Vagina (tissue), 2 donors: ENCODE data around the gene HNRNPAB. TPM values are rescaled to one million over a fixed set of nuclear protein-coding genes. Genes with fewer than 3 reads are reported as not detected.

Experiments
- DNase-seq, 2 donors: peaks; one replicate each; pipeline ENCODE4 v3.0.0-alpha.2; 2017; ENCODE audit errors: extremely low spot score in 2 of 2
- H3K27ac ChIP-seq: fragments of 200-600 bp; sonication (generic); one replicate; pipeline ENCODE4 v1.5.1; 2019
- H3K27me3 ChIP-seq: fragments of 200-600 bp; sonication (generic); one replicate; pipeline ENCODE4 v1.5.1; 2019
- H3K36me3 ChIP-seq, 2 donors: fragments of 200-600 bp; sonication (generic); one replicate each; pipeline ENCODE4 v1.5.1; 2017 to 2019
- H3K4me1 ChIP-seq: fragments of 200-600 bp; sonication (generic); one replicate; pipeline ENCODE4 v1.5.1; 2019
- H3K4me3 ChIP-seq, 2 donors: fragments of 200-600 bp; sonication (generic); 1 replicate in 1 of 2; 2 replicates in 1 of 2; pipeline ENCODE4 v1.5.1; 2016 to 2019
- H3K9me3 ChIP-seq: fragments of 200-600 bp; sonication (generic); one replicate; pipeline ENCODE4 v1.5.1; 2019
- POLR2A ChIP-seq, 2 donors: fragments of 450-650 bp; IDR thresholded peaks; one replicate each; pipeline ENCODE4 v1.6.1; 2017; ENCODE audit warnings: antibody characterized with exemption in 2 of 2, mild to moderate bottlenecking in 2 of 2, moderate library complexity in 2 of 2
- POLR2AphosphoS5 ChIP-seq, 2 donors: sonication (generic); formaldehyde crosslinking; IDR thresholded peaks; one replicate each; pipeline ENCODE4 v1.9.0; 2017; ENCODE audit warnings: antibody characterized with exemption in 2 of 2, mild to moderate bottlenecking in 2 of 2, low read depth in 1 of 2; ENCODE audit not compliant: insufficient read depth in 1 of 2
- intact Hi-C: fragments of 100-400 bp; cut with DNase I; formaldehyde crosslinking; loops from one replicate; pipeline ENCODE4 v1.15.1; 2023
- total RNA-seq: library from RNA; depleted of rRNA; stranded (reverse); fragments of >200 nt; gene quantifications from one replicate; pipeline ENCODE4 v1.2.3, GENCODE V29; 2016
- TF ChIP-seq, protein P1 (sequence below), 3 experiments: fragments of 450-650 bp in 2 of 3; fragments of 200-600 bp in 1 of 3; sonication (generic) in 1 of 3; IDR thresholded peaks; one replicate each; pipeline ENCODE4 v1.5.1; 2017 to 2019; ENCODE audit warnings: antibody characterized with exemption in 3 of 3, mild to moderate bottlenecking in 2 of 3, moderate library complexity in 2 of 3

Gene HNRNPAB
- total RNA-seq, 1 donor from 2014 or later, result 92.6 TPM

DNA sequence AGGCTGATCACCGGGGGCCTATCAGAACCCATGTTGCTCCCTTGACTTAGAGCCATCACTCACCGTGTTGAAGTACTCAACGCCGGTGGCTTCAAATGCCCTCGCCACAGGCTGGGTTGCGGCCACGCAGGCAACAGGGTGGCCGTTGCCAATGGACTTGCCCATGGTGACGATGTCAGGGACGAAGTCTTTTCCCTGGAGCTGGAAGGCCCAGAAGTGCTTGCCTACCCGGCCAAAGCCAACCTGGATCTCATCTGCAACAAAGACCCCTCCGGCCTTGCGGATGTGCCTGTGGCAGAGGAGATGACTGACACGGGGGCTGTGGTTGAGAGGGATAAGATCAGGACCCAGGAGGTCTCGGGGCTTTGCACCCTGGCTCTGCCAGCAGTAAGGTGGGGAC, 18.0 kb downstream of the HNRNPAB start:
- Histone ChIP-seq H3K4me1 (no peaks in the 10 kb centered on the region), H3K9me3 (no peaks in the 10 kb centered on the region), H3K27me3 (no peaks in the 10 kb centered on the region), H3K4me3 (no peak overlapping the region), H3K36me3 (peaks cover 0 to 32% of the 10 kb centered on the region in 2 donors), H3K27ac (no peak overlapping the region)
- intact Hi-C loops, result no loop called here
- TF ChIP-seq POLR2AphosphoS5 (IDR thresholded peaks at IDR 0.05; ENCODE audit: insufficient read depth in 1 of 2, low read depth in 1 of 2), result no peak
- TF ChIP-seq, protein P1, sequence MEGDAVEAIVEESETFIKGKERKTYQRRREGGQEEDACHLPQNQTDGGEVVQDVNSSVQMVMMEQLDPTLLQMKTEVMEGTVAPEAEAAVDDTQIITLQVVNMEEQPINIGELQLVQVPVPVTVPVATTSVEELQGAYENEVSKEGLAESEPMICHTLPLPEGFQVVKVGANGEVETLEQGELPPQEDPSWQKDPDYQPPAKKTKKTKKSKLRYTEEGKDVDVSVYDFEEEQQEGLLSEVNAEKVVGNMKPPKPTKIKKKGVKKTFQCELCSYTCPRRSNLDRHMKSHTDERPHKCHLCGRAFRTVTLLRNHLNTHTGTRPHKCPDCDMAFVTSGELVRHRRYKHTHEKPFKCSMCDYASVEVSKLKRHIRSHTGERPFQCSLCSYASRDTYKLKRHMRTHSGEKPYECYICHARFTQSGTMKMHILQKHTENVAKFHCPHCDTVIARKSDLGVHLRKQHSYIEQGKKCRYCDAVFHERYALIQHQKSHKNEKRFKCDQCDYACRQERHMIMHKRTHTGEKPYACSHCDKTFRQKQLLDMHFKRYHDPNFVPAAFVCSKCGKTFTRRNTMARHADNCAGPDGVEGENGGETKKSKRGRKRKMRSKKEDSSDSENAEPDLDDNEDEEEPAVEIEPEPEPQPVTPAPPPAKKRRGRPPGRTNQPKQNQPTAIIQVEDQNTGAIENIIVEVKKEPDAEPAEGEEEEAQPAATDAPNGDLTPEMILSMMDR (IDR thresholded peaks at IDR 0.05), result no peak
- TF ChIP-seq POLR2A (IDR thresholded peaks at IDR 0.05), result no peak
- DNase-seq, result no peak

DNA sequence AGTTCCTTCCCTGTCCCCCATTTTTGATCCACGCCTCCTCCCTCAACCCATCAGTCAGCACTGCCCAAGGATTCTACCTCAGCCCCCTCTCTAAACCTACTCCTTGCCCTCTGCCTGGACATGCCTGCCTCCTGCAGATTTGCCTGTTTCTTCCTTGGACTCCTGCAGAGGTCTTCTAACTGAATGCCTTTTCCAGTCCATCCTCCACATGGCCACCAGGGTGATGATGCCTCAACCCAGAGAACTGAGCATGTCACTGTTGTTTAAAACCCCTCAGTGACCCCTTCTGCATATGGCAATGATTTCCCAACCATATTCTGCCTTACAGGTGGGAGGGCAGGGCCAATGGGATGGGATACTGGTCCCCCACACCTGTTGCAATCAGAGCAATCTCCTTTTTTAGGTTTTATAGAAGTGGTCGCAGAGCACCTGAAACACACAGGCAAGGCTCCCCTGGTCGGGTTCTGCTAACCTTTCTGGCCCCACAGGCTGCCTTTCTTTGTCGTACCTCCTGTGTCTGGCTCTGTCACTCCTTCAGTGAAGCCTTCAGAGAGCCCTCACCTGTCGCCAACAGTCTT, 19.0 kb downstream of the HNRNPAB start:
- H3K4me1 ChIP-seq, result no peaks in the 10 kb centered on the region
- DNase-seq, result no peak
- H3K4me3 ChIP-seq, result no peak overlapping the region
- intact Hi-C loops, result no loop called here
- H3K27me3 ChIP-seq, result no peaks in the 10 kb centered on the region
- no peak for TF ChIP-seq POLR2AphosphoS5 (IDR thresholded peaks at IDR 0.05; ENCODE audit: insufficient read depth in 1 of 2, low read depth in 1 of 2)
- TF ChIP-seq, protein P1 (IDR thresholded peaks at IDR 0.05), result no peak
- no peak for TF ChIP-seq POLR2A (IDR thresholded peaks at IDR 0.05)
- no peak overlapping the region for H3K27ac ChIP-seq
- H3K36me3 ChIP-seq, result peaks cover 0 to 40% of the 10 kb centered on the region in 2 donors
- no peaks in the 10 kb centered on the region for H3K9me3 ChIP-seq

DNA sequence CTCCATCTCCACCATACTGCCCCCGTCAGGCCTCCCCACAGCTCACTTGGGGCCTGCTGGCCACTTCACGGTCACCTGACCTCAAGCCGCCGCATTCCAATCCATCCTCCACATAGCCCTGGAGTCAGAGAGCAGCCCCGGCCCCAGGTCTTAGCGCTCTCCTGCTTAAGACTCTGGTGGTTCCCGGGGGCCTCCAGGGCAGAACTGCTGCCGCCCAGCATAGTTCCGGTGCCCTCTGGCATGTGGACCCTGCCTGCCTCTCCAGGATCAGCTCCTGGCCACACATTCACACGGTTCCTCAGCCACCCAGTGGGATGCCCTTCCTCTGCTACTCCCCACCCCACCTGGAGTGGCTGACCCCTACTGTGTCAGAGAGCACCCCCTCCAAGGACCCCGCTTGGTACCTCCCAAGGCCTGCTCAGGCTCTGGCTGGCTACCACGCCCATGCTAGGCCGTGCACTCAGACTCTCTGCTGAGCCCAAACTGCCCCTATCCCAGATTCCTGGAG, 19.5 kb downstream of the HNRNPAB start:
- Histone ChIP-seq H3K9me3 (no peaks in the 10 kb centered on the region), H3K27me3 (no peaks in the 10 kb centered on the region), H3K4me3 (no peak overlapping the region), H3K27ac (no peak overlapping the region), H3K4me1 (no peaks in the 10 kb centered on the region), H3K36me3 (peaks cover 0 to 40% of the 10 kb centered on the region in 2 donors)
- intact Hi-C loops, result no loop called here
- no peak for TF ChIP-seq POLR2AphosphoS5 (IDR thresholded peaks at IDR 0.05; ENCODE audit: insufficient read depth in 1 of 2, low read depth in 1 of 2)
- TF ChIP-seq, protein P1 (IDR thresholded peaks at IDR 0.05), result no peak
- TF ChIP-seq POLR2A (IDR thresholded peaks at IDR 0.05), result no peak
- no peak for DNase-seq

- intact Hi-C loops, result no loop called here
- DNase-seq, result no peak
These were observed 20.1 kb downstream of the HNRNPAB start for GRCh38 chr5:178224403-178224802.

GRCh38 chr5:178225174-178225573, 20.8 kb downstream of the HNRNPAB start:
- Histone ChIP-seq H3K4me1 (peaks cover 8% of the 10 kb centered on the region), H3K4me3 (no peak overlapping the region), H3K9me3 (no peaks in the 10 kb centered on the region), H3K27me3 (no peaks in the 10 kb centered on the region), H3K27ac (no peak overlapping the region), H3K36me3 (peaks cover 0 to 47% of the 10 kb centered on the region in 2 donors)
- intact Hi-C loops, result no loop called here
- TF ChIP-seq, protein P1 (IDR thresholded peaks at IDR 0.05), result no peak
- TF ChIP-seq POLR2A (IDR thresholded peaks at IDR 0.05) (no peak), POLR2AphosphoS5 (IDR thresholded peaks at IDR 0.05; ENCODE audit: insufficient read depth in 1 of 2, low read depth in 1 of 2) (no peak)
- DNase-seq, result no peak

More at GRCh38 chr5:178224403-178224802, 20.1 kb downstream of the HNRNPAB start:
- H3K9me3 ChIP-seq, result no peaks in the 10 kb centered on the region
- peaks cover under 1% of the 10 kb centered on the region for H3K4me1 ChIP-seq
- H3K36me3 ChIP-seq, result peaks cover 0 to 46% of the 10 kb centered on the region in 2 donors
- H3K4me3 ChIP-seq, result no peak overlapping the region
- TF ChIP-seq, protein P1 (IDR thresholded peaks at IDR 0.05), result no peak
- TF ChIP-seq POLR2AphosphoS5 (IDR thresholded peaks at IDR 0.05; ENCODE audit: insufficient read depth in 1 of 2, low read depth in 1 of 2), result no peak
- no peak for TF ChIP-seq POLR2A (IDR thresholded peaks at IDR 0.05)
- no peak overlapping the region for H3K27ac ChIP-seq
- no peaks in the 10 kb centered on the region for H3K27me3 ChIP-seq
